Mesodermal cell (in vitro differentiated cells): Measurements from ENCODE around the gene ANAPC10.
"Not testable (repeated sequence)": the region's sequence is repeated elsewhere in the genome, so short reads cannot be mapped to it uniquely, and the experiment has no call there.

Experiments
- H3K27ac ChIP-seq: 2 replicates; pipeline ENCODE4 v1.7.0; 2013; ENCODE audit warnings: mild to moderate bottlenecking, low read depth, low read length, moderate library complexity; ENCODE audit not compliant: severe bottlenecking
- H3K36me3 ChIP-seq: 2 replicates; pipeline ENCODE4 v1.7.1; 2013; ENCODE audit warnings: mild to moderate bottlenecking, low read length, moderate library complexity; ENCODE audit not compliant: control insufficient read depth, insufficient read depth
- H3K4me1 ChIP-seq: one replicate; pipeline ENCODE4 v1.7.1; 2013; ENCODE audit warnings: mild to moderate bottlenecking, low read length; ENCODE audit not compliant: insufficient read depth, control insufficient read depth, poor library complexity, severe bottlenecking
- H3K4me3 ChIP-seq: 2 replicates; pipeline ENCODE4 v1.7.0; 2013; ENCODE audit warnings: low read length, control low read depth, mild to moderate bottlenecking; ENCODE audit not compliant: insufficient read depth, poor library complexity, severe bottlenecking; ENCODE audit errors: extremely low read depth
- H3K9me3 ChIP-seq: 2 replicates; pipeline ENCODE4 v1.7.1; 2013; ENCODE audit warnings: mild to moderate bottlenecking, low read length, moderate library complexity; ENCODE audit not compliant: control insufficient read depth
- WGBS, 2 experiments: methylation state at CpG; one replicate each; pipeline ENCODE4 v1.1.5; 2013; ENCODE audit warnings: missing lambda C conversion rate in 2 of 2; ENCODE audit not compliant: insufficient coverage in 2 of 2; 5-methylcytosine and 5-hydroxymethylcytosine counted together

Gene ANAPC10

DNA sequence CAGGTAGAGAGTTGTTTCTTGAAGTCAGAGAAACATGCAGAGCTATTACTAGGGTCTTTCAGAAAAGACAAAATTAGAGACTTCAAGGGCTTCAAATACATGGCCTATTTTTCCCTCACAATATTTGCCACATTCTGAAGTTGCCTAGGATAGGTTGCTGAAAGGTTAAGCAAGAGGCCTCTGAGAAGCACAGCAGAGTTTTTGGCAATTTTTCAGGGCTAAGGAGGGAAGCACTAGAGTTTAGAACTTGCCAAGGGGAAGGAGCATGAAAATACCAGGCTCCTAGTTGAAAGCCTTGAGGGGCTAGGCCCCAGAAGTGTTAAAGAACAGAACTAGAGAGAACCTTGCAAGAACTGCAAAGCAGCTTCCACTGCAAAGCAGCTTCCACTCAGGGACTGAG lies 86.4 kb downstream of the ANAPC10 start:
- Histone ChIP-seq H3K9me3 (no peaks in the 10 kb centered on the region), H3K27ac (peak overlapping the region; percentile 6), H3K4me1 (peaks cover 6% of the 10 kb centered on the region), H3K36me3 (peaks cover 13% of the 10 kb centered on the region), H3K4me3 (no peak overlapping the region)

DNA sequence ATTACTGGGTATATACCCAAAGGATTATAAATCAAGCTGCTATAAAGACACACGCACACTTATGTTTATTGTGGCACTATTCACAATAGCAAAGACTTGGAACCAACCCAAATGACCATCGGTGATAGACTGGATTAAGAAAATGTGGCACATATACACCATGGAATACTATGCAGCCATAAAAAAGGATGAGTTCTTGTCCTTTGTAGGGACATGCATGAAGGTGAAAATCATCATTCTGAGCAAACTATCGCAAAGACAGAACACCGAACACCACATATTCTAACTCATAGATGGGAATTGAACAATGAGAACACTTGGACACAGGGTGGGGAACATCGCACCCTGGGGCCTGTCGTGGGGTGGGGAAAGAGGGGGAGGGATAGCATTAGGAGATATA lies 87.7 kb downstream of the ANAPC10 start:
- not testable (repeated sequence) for H3K9me3 ChIP-seq, H3K4me3 ChIP-seq, H3K4me1 ChIP-seq, H3K27ac ChIP-seq
- 100% methylated on average over 1 of the region's 6 CpGs for WGBS, 2 experiments
- H3K36me3 ChIP-seq, result peaks cover 13% of the 10 kb centered on the region

DNA sequence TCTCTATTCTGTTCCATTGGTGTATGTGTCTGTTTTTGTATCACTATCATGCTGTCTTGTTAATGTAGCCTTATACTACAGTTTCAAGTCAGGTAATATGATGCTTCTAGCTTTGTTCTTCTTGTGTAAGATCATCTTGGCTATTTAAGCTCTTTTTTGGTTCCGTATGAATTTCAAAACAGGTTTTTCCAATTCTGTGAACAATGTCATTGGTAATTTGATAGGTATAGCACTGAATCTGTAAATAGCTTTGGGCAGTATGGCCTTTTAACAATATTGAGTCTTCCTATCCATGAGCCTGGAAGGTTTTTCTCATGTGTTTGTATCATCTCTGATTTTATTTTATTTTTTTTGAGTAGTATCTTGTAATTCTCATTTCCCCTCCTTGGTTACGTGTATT lies 94.3 kb downstream of the ANAPC10 start:
- Histone ChIP-seq H3K4me1 (no peaks in the 10 kb centered on the region), H3K9me3 (no peaks in the 10 kb centered on the region), H3K36me3 (peaks cover 5% of the 10 kb centered on the region), H3K4me3 (no peak overlapping the region), H3K27ac (no peak overlapping the region)
- 67 to 83% methylated on average over 1 of the region's 2 CpGs for WGBS, 2 experiments

GRCh38 chr4:145001635-145002034 lies 96.4 kb downstream of the ANAPC10 start:
- H3K27ac ChIP-seq, result no peak overlapping the region
- WGBS, 2 experiments, result 90% methylated on average over 1 of the region's 3 CpGs; no CpG with 5 or more reads in 1 of the 2 experiments
- no peak overlapping the region for H3K4me3 ChIP-seq
- H3K4me1 ChIP-seq, result no peaks in the 10 kb centered on the region
- H3K9me3 ChIP-seq, result no peaks in the 10 kb centered on the region
- H3K36me3 ChIP-seq, result peaks cover 5% of the 10 kb centered on the region

DNA sequence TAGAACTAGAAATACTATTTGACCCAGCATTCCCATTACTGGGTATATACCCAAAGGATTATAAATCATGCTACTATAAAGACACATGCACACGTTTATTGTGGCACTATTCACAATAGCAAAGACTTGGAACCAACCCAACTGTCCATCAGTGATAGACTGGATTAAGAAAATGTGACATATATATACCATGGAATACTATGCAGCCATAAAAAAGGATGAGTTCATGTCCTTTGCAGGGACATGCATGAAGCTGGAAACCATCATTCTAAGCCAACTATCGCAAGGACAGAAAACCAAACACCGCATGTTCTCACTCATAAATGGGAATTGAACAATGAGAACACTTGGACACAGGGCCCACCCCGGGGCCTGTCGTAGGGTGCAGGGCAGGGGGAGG lies 97.3 kb downstream of the ANAPC10 start:
- H3K36me3 ChIP-seq, H3K9me3 ChIP-seq, H3K4me3 ChIP-seq, H3K27ac ChIP-seq, H3K4me1 ChIP-seq: not testable (repeated sequence)
- 76 to 100% methylated on average over 2 to 4 of the region's 5 CpGs for WGBS, 2 experiments

DNA sequence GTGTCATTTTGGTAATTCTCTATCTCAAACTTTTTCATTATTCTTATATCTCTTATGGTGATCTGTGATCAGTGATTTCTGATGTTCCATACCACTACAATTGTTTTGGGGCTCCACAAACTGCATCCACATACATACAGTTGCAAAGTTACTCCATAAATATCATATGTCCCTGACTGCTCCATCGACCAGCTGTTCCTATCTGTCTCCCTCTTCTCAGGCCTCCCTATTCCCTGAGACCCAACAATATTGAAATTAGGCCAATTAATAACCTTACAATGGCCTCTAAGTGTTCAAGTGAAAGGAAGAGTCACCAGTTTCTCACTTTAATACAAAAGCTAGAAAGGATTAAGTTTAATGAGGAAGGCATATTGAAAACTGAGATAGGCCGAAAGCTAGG lies 108.7 kb downstream of the ANAPC10 start:
- Histone ChIP-seq H3K4me1 (no peaks in the 10 kb centered on the region), H3K4me3 (no peak overlapping the region), H3K27ac (no peak overlapping the region), H3K36me3 (peaks cover 12% of the 10 kb centered on the region), H3K9me3 (no peaks in the 10 kb centered on the region)
- WGBS, 2 experiments, result 78 to 80% methylated on average over 1 of the region's 2 CpGs

GRCh38 chr4:144985531-144985930 lies 112.5 kb downstream of the ANAPC10 start:
- H3K9me3 ChIP-seq, result peaks cover 5% of the 10 kb centered on the region
- no peaks in the 10 kb centered on the region for H3K4me1 ChIP-seq
- H3K4me3 ChIP-seq, result no peak overlapping the region
- no CpG with 5 or more reads among the region's 1 CpG for WGBS, 2 experiments
- peaks cover 10% of the 10 kb centered on the region for H3K36me3 ChIP-seq
- H3K27ac ChIP-seq, result no peak overlapping the region

- Histone ChIP-seq H3K36me3 (peaks cover 10% of the 10 kb centered on the region), H3K9me3 (peaks cover 8% of the 10 kb centered on the region), H3K4me1 (no peaks in the 10 kb centered on the region), H3K27ac (no peak overlapping the region), H3K4me3 (no peak overlapping the region)
Measured at GRCh38 chr4:144985014-144985413, 113.0 kb downstream of the ANAPC10 start.

- Histone ChIP-seq H3K4me3 (no peak overlapping the region), H3K36me3 (peaks cover 10% of the 10 kb centered on the region), H3K4me1 (no peaks in the 10 kb centered on the region), H3K27ac (no peak overlapping the region), H3K9me3 (peaks cover 10% of the 10 kb centered on the region)
- 94 to 100% methylated on average over 2 to 3 of the region's 3 CpGs for WGBS, 2 experiments
Measured at GRCh38 chr4:144984241-144984640, 113.8 kb downstream of the ANAPC10 start.

- WGBS, 2 experiments, result no CpG with 5 or more reads among the region's 2 CpGs
Measured at GRCh38 chr4:144975718-144976117, 122.3 kb downstream of the ANAPC10 start.

DNA sequence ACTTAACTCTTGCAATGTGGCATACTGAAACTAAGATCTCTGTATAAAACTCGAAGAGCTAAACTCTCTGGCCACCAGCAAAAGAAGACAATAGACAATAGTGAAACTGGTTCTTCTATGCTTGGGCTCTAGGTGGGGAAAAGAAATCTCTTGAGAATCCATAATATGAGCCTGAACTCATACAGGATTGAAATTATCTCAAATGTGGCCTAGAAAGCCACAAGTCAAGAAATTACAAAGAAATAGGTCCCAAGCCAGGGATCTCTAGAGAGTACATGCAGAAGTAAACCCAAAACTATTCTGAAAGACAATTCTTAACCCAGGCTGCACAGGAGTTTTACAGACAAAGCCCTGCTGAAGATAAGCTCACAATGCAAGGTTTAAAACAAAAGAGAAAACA lies 127.4 kb downstream of the ANAPC10 start:
- no peak overlapping the region for H3K4me3 ChIP-seq
- H3K27ac ChIP-seq, result no peak overlapping the region
- H3K9me3 ChIP-seq, result no peaks in the 10 kb centered on the region
- no peaks in the 10 kb centered on the region for H3K4me1 ChIP-seq
- WGBS, 2 experiments, result 83% methylated on average over 1 of the region's 1 CpG; no CpG with 5 or more reads in 1 of the 2 experiments
- no peaks in the 10 kb centered on the region for H3K36me3 ChIP-seq

More at GRCh38 chr4:144975718-144976117, 122.3 kb downstream of the ANAPC10 start:
- no peak overlapping the region for H3K4me3 ChIP-seq
- peaks cover 7% of the 10 kb centered on the region for H3K9me3 ChIP-seq
- no peak overlapping the region for H3K27ac ChIP-seq
- no peaks in the 10 kb centered on the region for H3K36me3 ChIP-seq
- no peaks in the 10 kb centered on the region for H3K4me1 ChIP-seq

- Histone ChIP-seq H3K36me3 (no peaks in the 10 kb centered on the region), H3K4me1 (no peaks in the 10 kb centered on the region), H3K4me3 (no peak overlapping the region), H3K9me3 (no peaks in the 10 kb centered on the region), H3K27ac (no peak overlapping the region)
- WGBS, 2 experiments, result no CpG with 5 or more reads among the region's 2 CpGs
Measured at GRCh38 chr4:144969821-144970220, 128.2 kb downstream of the ANAPC10 start.
